Mammary microvascular endothelial cell (primary cell): ENCODE results near the gene SNRPE. TPM values are rescaled to one million over a fixed set of nuclear protein-coding genes. Genes with fewer than 3 reads are reported as not detected.

ENCODE experiments used
- total RNA-seq: library from RNA; depleted of rRNA; stranded (reverse); fragments of >200 nt; gene quantifications from 2 replicates; pipeline ENCODE4 v1.2.3, GENCODE V29; 2015

SNRPE gene
- 97.7 and 111 TPM in 2 replicates for total RNA-seq

GRCh38 chr1:203861379-203862184 lies at the start of gene SNRPE:
Gene SNRPE (plus strand): TSS chr1:203861599. CDS start chr1:203861660, 61 bp downstream.

Other genes starting within 250 kb of the SNRPE start
- gene ATP2B4, start 234.8 kb upstream of the SNRPE start, total RNA-seq = 79.9 and 81.4 TPM in 2 replicates
- gene LAX1, start 96.4 kb upstream of the SNRPE start, total RNA-seq = 0.15 and 0.27 TPM in 2 replicates
- 5.3 and 6.8 TPM in 2 replicates for gene ZBED6, start 66.0 kb upstream of the SNRPE start, total RNA-seq
- gene ZC3H11A, start 66.0 kb upstream of the SNRPE start, total RNA-seq = 54.0 and 59.1 TPM in 2 replicates
- 9.9 and 10.9 TPM in 2 replicates for gene SOX13, start 211.5 kb downstream of the SNRPE start, total RNA-seq